H1 (cell line): ENCODE data around the gene ARID1B.

Experiments used
- ATF2 ChIP-seq: IDR thresholded peaks from 2 replicates; pipeline ENCODE4 v1.6.1; 2012; ENCODE audit warnings: low read length, inconsistent platforms
- CTCF ChIP-seq, 3 experiments: IDR thresholded peaks; 1 replicate in 2 of 3; 2 replicates in 1 of 3; pipeline versions ENCODE4 v1.5.1 to v1.6.1; 2011; ENCODE audit warnings: low read length in 3 of 3, mild to moderate bottlenecking in 3 of 3, inconsistent platforms in 2 of 3, low read depth in 1 of 3, moderate library complexity in 1 of 3; ENCODE audit not compliant: insufficient read depth in 1 of 3; ENCODE audit errors: control extremely low read depth in 1 of 3
- EGR1 ChIP-seq: IDR thresholded peaks from 2 replicates; pipeline ENCODE4 v1.6.1; 2011; ENCODE audit warnings: low read depth, low read length, borderline replicate concordance
- GTF2F1 ChIP-seq: IDR thresholded peaks from 2 replicates; pipeline ENCODE4 v1.6.1; 2012; ENCODE audit warnings: low read depth, low read length, improper control_type of control experiment, borderline replicate concordance
- JUND ChIP-seq: IDR thresholded peaks from 2 replicates; pipeline ENCODE4 v1.6.1; 2011; ENCODE audit warnings: mild to moderate bottlenecking, improper control_type of control experiment, low read length
- MAX ChIP-seq: IDR thresholded peaks from 2 replicates; pipeline ENCODE4 v1.6.1; 2012; ENCODE audit warnings: inconsistent platforms
- POLR2A ChIP-seq, 2 experiments: IDR thresholded peaks; 1 replicate in 1 of 2; 2 replicates in 1 of 2; pipeline ENCODE4 v1.6.1; 2011; ENCODE audit warnings: low read depth in 2 of 2, low read length in 2 of 2, mild to moderate bottlenecking in 2 of 2; ENCODE audit errors: control extremely low read depth in 1 of 2
- POLR2AphosphoS5 ChIP-seq: IDR thresholded peaks from 2 replicates; pipeline ENCODE4 v1.6.1; 2011; ENCODE audit warnings: low read depth, low read length
- RFX5 ChIP-seq: IDR thresholded peaks from 2 replicates; pipeline ENCODE4 v1.6.1; 2011; ENCODE audit warnings: low read depth, low read length, improper control_type of control experiment, borderline replicate concordance
- RNF2 ChIP-seq: fragments of 200-900, 300-1000 bp; sonication (generic); IDR thresholded peaks from 2 replicates; pipeline ENCODE4 v1.7.1; 2016; ENCODE audit warnings: borderline replicate concordance, low read depth, mild to moderate bottlenecking, antibody characterized with exemption, low read length; ENCODE audit not compliant: poor library complexity, severe bottlenecking; ENCODE audit errors: missing control alignments
- TAF1 ChIP-seq: IDR thresholded peaks from 2 replicates; pipeline ENCODE4 v1.6.1; 2011; ENCODE audit warnings: mild to moderate bottlenecking, low read depth, low read length
- YY1 ChIP-seq: IDR thresholded peaks from 2 replicates; pipeline ENCODE4 v1.6.1; 2011; ENCODE audit warnings: low read depth, mild to moderate bottlenecking, low read length

- TF ChIP-seq YY1, result no peak
- no peak for TF ChIP-seq EGR1
- no peak for TF ChIP-seq JUND
- TF ChIP-seq MAX, result no peak
- no peak for TF ChIP-seq CTCF (IDR thresholded peaks at IDR 0.05; ENCODE audit: control extremely low read depth in 1 of 3, insufficient read depth in 1 of 3, low read depth in 1 of 3, low read length in 3 of 3)
- no peak for TF ChIP-seq TAF1
- no peak for TF ChIP-seq POLR2AphosphoS5
- no peak for TF ChIP-seq ATF2
- no peak for TF ChIP-seq POLR2A (IDR thresholded peaks at IDR 0.05; ENCODE audit: control extremely low read depth in 1 of 2, low read depth in 2 of 2, low read length in 2 of 2)
- TF ChIP-seq RFX5, result no peak
- no peak for TF ChIP-seq RNF2
- no peak for TF ChIP-seq GTF2F1
These were observed 121.9 kb downstream of the ARID1B start for GRCh38 chr6:156899071-156899470.
